GM12878 (cell line): ENCODE measurements around the gene OR52M1. TPM values are rescaled to one million over a fixed set of nuclear protein-coding genes. Genes with fewer than 3 reads are reported as not detected.

Source experiments
- ATAC-seq: fragments of 200-7000 bp; cut with Tn5 transposase; 3 replicates; pipeline ENCODE4 v1.9.1; 2020; ENCODE audit warnings: mild to moderate bottlenecking, moderate library complexity
- BruUV-seq: library from RNA; stranded (reverse); fragments of 400-500 nt; replicated peaks from 2 replicates; lab custom pipeline; 2021; lab: Mats Ljungman, UMichigan
- CTCF ChIA-PET: fragments of 300-600 bp; sonication (Branson Sonifier 250); formaldehyde crosslinking; extraction: SDS; loops from one replicate; lab custom pipeline; 2021; ENCODE audit warnings: inconsistent platforms; lab: Yijun Ruan, JAX
- POLR2A ChIA-PET: fragments of 350-600 bp; formaldehyde crosslinking; extraction: SDS; loops from one replicate; lab custom pipeline; 2021; ENCODE audit warnings: inconsistent platforms; lab: Charles Lee
- RAD21 ChIA-PET: fragments of 300-600 bp; sonication (Branson Sonifier 250); formaldehyde crosslinking; loops from one replicate; lab custom pipeline; 2023; ENCODE audit warnings: antibody characterized with exemption; ENCODE audit not compliant: unreplicated experiment; lab: Charles Lee
- SMC1A ChIA-PET: fragments of 300-600 bp; sonication (Branson Sonifier 250); formaldehyde crosslinking; loops from one replicate; lab custom pipeline; 2023; ENCODE audit not compliant: unreplicated experiment, uncharacterized antibody; lab: Charles Lee
- DNase-seq: peaks from one replicate; pipeline ENCODE4 v3.0.0-alpha.2; 2011; ENCODE audit warnings: low read depth, low spot score
- FAIRE-seq: peaks from 3 replicates; lab custom pipeline; 2011; peaks lifted over from hg19 to GRCh38; lab: Jason Lieb, UNC
- H2AFZ ChIP-seq: 2 replicates; pipeline ENCODE4 v1.6.0; 2011; ENCODE audit warnings: low read depth, low read length, control low read depth; ENCODE audit not compliant: control insufficient read depth
- H3K27ac ChIP-seq: 2 replicates; pipeline ENCODE4 v1.5.1; 2011; ENCODE audit warnings: control low read depth; ENCODE audit not compliant: control insufficient read depth, insufficient read depth
- H3K27me3 ChIP-seq, 2 experiments: replicated peaks in 1 of 2; 2 replicates each; pipeline versions ENCODE4 v1.6.0 to v1.6.1; 2011; ENCODE audit warnings: low read length in 1 of 2; ENCODE audit not compliant: control insufficient read depth in 2 of 2, insufficient read depth in 2 of 2
- H3K36me3 ChIP-seq, 2 experiments: 2 replicates each; pipeline ENCODE4 v1.5.1; 2011; ENCODE audit warnings: low read length in 1 of 2; ENCODE audit not compliant: control insufficient read depth in 2 of 2, insufficient read depth in 2 of 2
- H3K4me1 ChIP-seq: 2 replicates; pipeline ENCODE4 v1.6.1; 2011; ENCODE audit warnings: mild to moderate bottlenecking, low read length, moderate library complexity, mixed read lengths; ENCODE audit not compliant: control insufficient read depth, insufficient read depth
- H3K4me2 ChIP-seq: 2 replicates; pipeline ENCODE4 v1.6.0; 2011; ENCODE audit warnings: control low read depth; ENCODE audit not compliant: control insufficient read depth, insufficient read depth
- H3K4me3 ChIP-seq: fragments of 200-600 bp; sonication (generic); 2 replicates; pipeline ENCODE4 v1.5.1; 2016
- H3K79me2 ChIP-seq: 2 replicates; pipeline ENCODE4 v1.6.0; 2011; ENCODE audit warnings: low read length; ENCODE audit not compliant: control insufficient read depth, insufficient read depth
- H3K9ac ChIP-seq: 2 replicates; pipeline ENCODE4 v1.8.0; 2011; ENCODE audit warnings: low read length, control low read depth, mixed read lengths; ENCODE audit not compliant: control insufficient read depth, insufficient read depth
- H3K9me3 ChIP-seq: replicated peaks from 3 replicates; pipeline ENCODE4 v1.5.1; 2011; ENCODE audit warnings: mild to moderate bottlenecking, low read length; ENCODE audit not compliant: control insufficient read depth, insufficient read depth
- H4K20me1 ChIP-seq: 2 replicates; pipeline ENCODE4 v1.6.0; 2011; ENCODE audit not compliant: control insufficient read depth, insufficient read depth
- ATF7 ChIP-seq: fragments of 450-650 bp; IDR thresholded peaks from 2 replicates; pipeline ENCODE4 v1.6.1; 2016; ENCODE audit warnings: low read depth, mild to moderate bottlenecking
- CREB1 ChIP-seq: IDR thresholded peaks from 2 replicates; pipeline ENCODE4 v1.6.1; 2012; ENCODE audit warnings: low read depth, mild to moderate bottlenecking, inconsistent platforms
- EED ChIP-seq: sonication (generic); IDR thresholded peaks from 2 replicates; pipeline ENCODE4 v1.6.1; 2016; ENCODE audit warnings: antibody characterized with exemption, low read depth
- ETV6 ChIP-seq, 2 experiments: fragments of 450-650 bp in 1 of 2; IDR thresholded peaks in 1 of 2; conservative IDR thresholded peaks in 1 of 2; 2 replicates each; pipeline ENCODE4 v1.6.1; 2014; ENCODE audit warnings: antibody characterized with exemption in 1 of 2, borderline replicate concordance in 1 of 2, low read depth in 1 of 2, mild to moderate bottlenecking in 1 of 2, moderate library complexity in 1 of 2
- SIX5 ChIP-seq: IDR thresholded peaks from 2 replicates; pipeline ENCODE4 v1.6.1; 2011; ENCODE audit warnings: mild to moderate bottlenecking, low read depth, low read length, moderate library complexity; ENCODE audit not compliant: severe bottlenecking
- SREBF2 ChIP-seq: IDR thresholded peaks from 2 replicates; pipeline ENCODE4 v1.6.1; 2012; ENCODE audit warnings: mild to moderate bottlenecking, low read length
- YY1 ChIP-seq: IDR thresholded peaks from 2 replicates; pipeline ENCODE4 v1.6.1; 2011; ENCODE audit warnings: low read depth, mild to moderate bottlenecking, low read length
- WGBS: methylation state at CpG from one replicate; pipeline ENCODE4 v1.1.6; 2016; ENCODE audit warnings: low lambda C conversion rate; ENCODE audit not compliant: insufficient replicate concordance, insufficient coverage; ENCODE audit errors: missing lambda C conversion rate; 5-methylcytosine and 5-hydroxymethylcytosine counted together
- in situ Hi-C: fragments of 300-500 bp; cut with MboI; formaldehyde crosslinking; loops from 9 replicates; pipeline ENCODE4 v1.14.3; 2018; ENCODE audit warnings: mixed read lengths
- intact Hi-C: fragments of 100-400 bp; cut with micrococcal nuclease; formaldehyde crosslinking; loops from one replicate; pipeline ENCODE4 v1.14.2; 2022; ENCODE audit not compliant: unreplicated experiment
- polyA plus RNA-seq, 11 experiments: library from polyadenylated mRNA; depleted of rRNA in 4 of 11; unstranded in 6 of 11; stranded (reverse) in 5 of 11; fragments of >200 nt; fragmentation: Nextera tagmentation in 4 of 11; fragmentation: Illumina TruSeq in 1 of 11; extraction: Ambion mirVana in 4 of 11; extraction: Trizol in 1 of 11; gene quantifications; 1 replicate in 1 of 11; 2 replicates in 10 of 11; pipeline versions ENCODE4 v1.2.1 to v1.2.3, GENCODE V29; 2011 to 2016; ENCODE audit warnings: inconsistent platforms in 2 of 11, missing spikeins in 2 of 11, low read depth in 1 of 11
- total RNA-seq, 4 experiments: library from RNA; depleted of rRNA in 3 of 4; stranded (reverse); fragments of >200 nt in 3 of 4; fragmentation: Illumina TruSeq in 1 of 4; extraction: Trizol in 1 of 4; gene quantifications; 2 replicates each; pipeline versions ENCODE4 v1.2.1 to v1.2.3, GENCODE V29; 2013 to 2021
- TF ChIP-seq, protein P1 (sequence below): fragments of 450-650 bp; formaldehyde crosslinking; IDR thresholded peaks from 2 replicates; pipeline ENCODE4 v1.4.0; 2022; ENCODE audit warnings: mild to moderate bottlenecking, moderate library complexity
- TF ChIP-seq, protein P2 (sequence below): IDR thresholded peaks from 2 replicates; pipeline ENCODE4 v1.6.1; 2012; ENCODE audit warnings: low read depth, low read length, improper control_type of control experiment

OR52M1 gene
- total and polyA plus RNA-seq, 10 of the 15 experiments (the other 5 are each of a cell fraction or from before 2014, with no cell fraction given): not detected

DNA sequence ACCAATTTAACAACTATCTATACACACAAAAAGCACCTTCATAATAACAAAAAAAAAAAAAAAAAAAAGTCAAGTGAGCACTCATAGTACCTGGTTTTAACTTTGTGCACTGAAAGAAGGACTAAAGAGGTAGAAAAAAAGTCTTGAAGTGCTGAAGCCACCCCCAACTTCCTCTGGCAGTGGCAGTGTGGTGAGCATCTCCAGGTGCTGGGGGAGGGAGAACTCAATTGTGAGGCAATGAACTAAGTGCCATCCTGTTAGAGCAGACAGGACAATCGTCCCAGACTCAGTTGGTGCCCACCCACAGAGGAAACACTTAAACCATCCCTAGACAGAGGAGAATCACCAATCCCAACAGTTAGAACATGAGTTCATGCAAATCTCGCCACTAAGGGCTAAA is 22.7 kb upstream of the OR52M1 start:
- in situ Hi-C loops (no loop called here), intact Hi-C loops (no loop called here)
- H3K36me3 ChIP-seq: no peaks in the 10 kb centered on the region
- no peaks in the 10 kb centered on the region for H3K9me3 ChIP-seq
- DNase-seq (no peak), FAIRE-seq (no peak), ATAC-seq (no peak)
- no peak overlapping the region for H2AFZ ChIP-seq
- BruUV-seq: no TSS peak
- no peak overlapping the region for H3K4me3 ChIP-seq
- no peak overlapping the region for H3K9ac ChIP-seq
- ChIA-PET SMC1A (no interaction called here), CTCF (no interaction called here), RAD21 (no interaction called here), POLR2A (no interaction called here)
- no peaks in the 10 kb centered on the region for H3K79me2 ChIP-seq
- H3K4me1 ChIP-seq: no peaks in the 10 kb centered on the region
- H4K20me1 ChIP-seq: no peaks in the 10 kb centered on the region
- no peak overlapping the region for H3K27ac ChIP-seq
- no peak for TF ChIP-seq YY1
- no peak for TF ChIP-seq ATF7
- TF ChIP-seq SIX5: no peak
- TF ChIP-seq, protein P1, sequence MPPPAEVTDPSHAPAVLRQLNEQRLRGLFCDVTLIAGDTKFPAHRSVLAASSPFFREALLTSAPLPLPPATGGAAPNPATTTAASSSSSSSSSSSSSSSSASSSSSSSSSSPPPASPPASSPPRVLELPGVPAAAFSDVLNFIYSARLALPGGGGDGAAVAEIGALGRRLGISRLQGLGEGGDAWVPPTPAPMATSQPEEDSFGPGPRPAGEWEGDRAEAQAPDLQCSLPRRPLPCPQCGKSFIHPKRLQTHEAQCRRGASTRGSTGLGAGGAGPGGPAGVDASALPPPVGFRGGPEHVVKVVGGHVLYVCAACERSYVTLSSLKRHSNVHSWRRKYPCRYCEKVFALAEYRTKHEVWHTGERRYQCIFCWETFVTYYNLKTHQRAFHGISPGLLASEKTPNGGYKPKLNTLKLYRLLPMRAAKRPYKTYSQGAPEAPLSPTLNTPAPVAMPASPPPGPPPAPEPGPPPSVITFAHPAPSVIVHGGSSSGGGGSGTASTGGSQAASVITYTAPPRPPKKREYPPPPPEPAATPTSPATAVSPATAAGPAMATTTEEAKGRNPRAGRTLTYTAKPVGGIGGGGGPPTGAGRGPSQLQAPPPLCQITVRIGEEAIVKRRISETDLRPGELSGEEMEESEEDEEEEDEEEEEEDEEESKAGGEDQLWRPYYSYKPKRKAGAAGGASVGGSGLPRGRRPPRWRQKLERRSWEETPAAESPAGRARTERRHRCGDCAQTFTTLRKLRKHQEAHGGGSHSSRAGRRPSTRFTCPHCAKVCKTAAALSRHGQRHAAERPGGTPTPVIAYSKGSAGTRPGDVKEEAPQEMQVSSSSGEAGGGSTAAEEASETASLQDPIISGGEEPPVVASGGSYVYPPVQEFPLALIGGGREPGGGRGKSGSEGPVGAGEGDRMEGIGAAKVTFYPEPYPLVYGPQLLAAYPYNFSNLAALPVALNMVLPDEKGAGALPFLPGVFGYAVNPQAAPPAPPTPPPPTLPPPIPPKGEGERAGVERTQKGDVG (CRISPR knock-in tag): no peak
- TF ChIP-seq CREB1: no peak
- TF ChIP-seq SREBF2: no peak
- no peak for TF ChIP-seq ETV6 (conservative IDR thresholded peaks at IDR 0.05 in 1 of 2, IDR thresholded peaks at IDR 0.05 in 1 of 2; ENCODE audit: borderline replicate concordance in 1 of 2, low read depth in 1 of 2)
- TF ChIP-seq EED: no peak
- TF ChIP-seq, protein P2, sequence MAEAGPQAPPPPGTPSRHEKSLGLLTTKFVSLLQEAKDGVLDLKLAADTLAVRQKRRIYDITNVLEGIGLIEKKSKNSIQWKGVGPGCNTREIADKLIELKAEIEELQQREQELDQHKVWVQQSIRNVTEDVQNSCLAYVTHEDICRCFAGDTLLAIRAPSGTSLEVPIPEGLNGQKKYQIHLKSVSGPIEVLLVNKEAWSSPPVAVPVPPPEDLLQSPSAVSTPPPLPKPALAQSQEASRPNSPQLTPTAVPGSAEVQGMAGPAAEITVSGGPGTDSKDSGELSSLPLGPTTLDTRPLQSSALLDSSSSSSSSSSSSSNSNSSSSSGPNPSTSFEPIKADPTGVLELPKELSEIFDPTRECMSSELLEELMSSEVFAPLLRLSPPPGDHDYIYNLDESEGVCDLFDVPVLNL: no peak
- H3K4me2 ChIP-seq: no peak overlapping the region
- 0% methylated on average over 2 of the region's 2 CpGs for WGBS
- no peaks in the 10 kb centered on the region; a peak in 3 of 4 replicates for H3K27me3 ChIP-seq
